ENCODE results near the gene C10orf90. TPM values are rescaled to one million over a fixed set of nuclear protein-coding genes. Genes with fewer than 3 reads are reported as not detected.
A peak's percentile ranks its signal among the peaks of the same experiment; 100 is the strongest.

C10orf90 gene
- total and polyA plus RNA-seq, 2 of the 8 experiments (the other 6 are each of a cell fraction or from before 2014, with no cell fraction given): 0.21 TPM; not detected in 1

- no peak overlapping the region for H3K56ac ChIP-seq (replicated peaks; ENCODE audit: insufficient read length, low read depth, low read length)
- TF ChIP-seq KDM1A (IDR thresholded peaks at IDR 0.05; ENCODE audit: borderline replicate concordance, low read length) (no peak), TBP (IDR thresholded peaks at IDR 0.05; ENCODE audit: low read depth, low read length) (no peak), BCL11A (IDR thresholded peaks at IDR 0.05; ENCODE audit: low read depth in 2 of 2, low read length in 2 of 2) (no peak), TAF1 (IDR thresholded peaks at IDR 0.05; ENCODE audit: low read depth, low read length) (no peak), RAD21 (IDR thresholded peaks at IDR 0.05 in 1 of 2, conservative IDR thresholded peaks at IDR 0.05 in 1 of 2; ENCODE audit: low read depth in 2 of 2, low read length in 2 of 2) (peak; percentile 24 to 32; a peak in 3 of 4 replicates), POLR2AphosphoS5 (IDR thresholded peaks at IDR 0.05; ENCODE audit: low read depth, low read length) (no peak)
- H3K4me3 ChIP-seq (ENCODE audit: extremely low read depth in 1 of 4, insufficient read depth in 2 of 4, low read depth in 3 of 4, low read length in 4 of 4): no peak overlapping the region
- H3K18ac ChIP-seq (ENCODE audit: extremely low read depth, low read length): no peak overlapping the region
- no peaks in the 10 kb centered on the region for H3K36me3 ChIP-seq (ENCODE audit: control insufficient read depth in 2 of 4, insufficient read depth in 4 of 4, low read length in 3 of 4)
- H2BK20ac ChIP-seq (ENCODE audit: low read length): no peak overlapping the region
- H3K79me2 ChIP-seq (ENCODE audit: control insufficient read depth in 1 of 2, insufficient read depth in 2 of 2, low read length in 2 of 2): no peaks in the 10 kb centered on the region
- H2BK120ac ChIP-seq (replicated peaks; ENCODE audit: low read depth, low read length): no peak overlapping the region
- H4K8ac ChIP-seq (ENCODE audit: extremely low read depth, insufficient read depth, low read length): no peak overlapping the region
- no peaks in the 10 kb centered on the region for H3K4me1 ChIP-seq (replicated peaks in 1 of 4; ENCODE audit: control insufficient read depth in 3 of 4, insufficient read depth in 4 of 4, low read length in 3 of 4)
- no peak overlapping the region for H3K4ac ChIP-seq (replicated peaks; ENCODE audit: insufficient read length, low read depth, low read length)
- H2BK15ac ChIP-seq (ENCODE audit: low read length): no peak overlapping the region
- H4K91ac ChIP-seq (replicated peaks; ENCODE audit: insufficient read length, low read length): no peak overlapping the region
- H3K27me3 ChIP-seq (replicated peaks in 1 of 4; ENCODE audit: control insufficient read depth in 3 of 4, extremely low read depth in 1 of 4, insufficient read depth in 3 of 4, low read length in 3 of 4): no peaks in the 10 kb centered on the region
- no peak overlapping the region for H4K5ac ChIP-seq (ENCODE audit: insufficient read length, low read depth, low read length)
- no peak overlapping the region for H3K27ac ChIP-seq (ENCODE audit: low read depth, low read length)
- H3K4me2 ChIP-seq (ENCODE audit: insufficient read depth in 1 of 2, low read depth in 2 of 2, low read length in 2 of 2): no peak overlapping the region
- H2BK12ac ChIP-seq (ENCODE audit: low read depth, low read length): no peak overlapping the region
- no peak overlapping the region; the same call in 1 of the 2 replicates for H2AFZ ChIP-seq (ENCODE audit: low read length)
- H2AK5ac ChIP-seq (ENCODE audit: low read depth, low read length): no peak overlapping the region
- no peaks in the 10 kb centered on the region for H3K23me2 ChIP-seq (ENCODE audit: low read depth, low read length)
- no peaks in the 10 kb centered on the region for H3K79me1 ChIP-seq (ENCODE audit: low read depth, low read length)
- no peak for DNase-seq (ENCODE audit: low read depth in 1 of 2, low spot score in 2 of 2)
- no peak overlapping the region for H3K9ac ChIP-seq (replicated peaks in 1 of 4; ENCODE audit: extremely low read depth in 1 of 4, low read depth in 3 of 4, low read length in 3 of 4)
- FAIRE-seq: no peak
- 58% methylated on average over 1 of the region's 1 CpG; no CpG with 5 or more reads in 1 of the 2 experiments for WGBS, 2 experiments (ENCODE audit: extremely low coverage in 1 of 2, insufficient coverage in 1 of 2, insufficient read length in 1 of 2, insufficient replicate concordance in 2 of 2, low coverage in 1 of 2, low lambda C conversion rate in 2 of 2, missing lambda C conversion rate in 1 of 2)
- no peak overlapping the region for H2BK5ac ChIP-seq (ENCODE audit: low read depth, low read length)
- ChIA-PET POLR2A (ENCODE audit: partially characterized antibody) (no interaction called here), CTCF (ENCODE audit: partially characterized antibody) (interaction anchor here (0.9 to 1.3 kb wide), 4 partner anchors 10 to 133 kb away, joined by 3 to 4 read pairs (median 3); no protein-coding TSS in a partner anchor)
- H3K9me3 ChIP-seq (ENCODE audit: insufficient read depth in 2 of 2, low read depth in 1 of 2, low read length in 1 of 2): no peaks in the 10 kb centered on the region
- no peaks in the 10 kb centered on the region for H4K20me1 ChIP-seq (replicated peaks in 1 of 2; ENCODE audit: control insufficient read depth in 1 of 2, insufficient read depth in 2 of 2, low read length in 2 of 2)
- H3K23ac ChIP-seq (ENCODE audit: insufficient read length): no peak overlapping the region
- H3K14ac ChIP-seq (ENCODE audit: insufficient read length): no peak overlapping the region
Observed at GRCh38 chr10:126465771-126466170, 204.7 kb downstream of the C10orf90 start.

All from H1 (cell line).